GM19035 (cell line): ENCODE data around the gene IL22RA2.
"Not testable (repeated sequence)": the region's sequence is repeated elsewhere in the genome, so short reads cannot be mapped to it uniquely, and the experiment has no call there.

Source experiments
- ATAC-seq: cut with Tn5 transposase; IDR thresholded peaks from one replicate; pipeline ENCODE4 v1.9.1; 2021; ENCODE audit not compliant: unreplicated experiment

Gene IL22RA2

GRCh38 chr6:137173501-137173900 lies at the start of gene IL22RA2:
IL22RA2 (minus strand) TSS chr6:137173644; CDS start chr6:137161749, 11,895 bp downstream.
- ATAC-seq = no peak

GRCh38 chr6:137222381-137222780 lies 48.9 kb upstream of the IL22RA2 start:
- ATAC-seq = no peak

GRCh38 chr6:137219664-137220252 lies 46.3 kb upstream of the IL22RA2 start:
- peak; percentile 17 for ATAC-seq

GRCh38 chr6:137218917-137219663 lies 45.6 kb upstream of the IL22RA2 start, which contains the start of gene IFNGR1:
IFNGR1 (minus strand) TSS chr6:137219385; CDS start chr6:137219327, 58 bp downstream.
- ATAC-seq = peak; percentile 93

GRCh38 chr6:137218473-137218916 lies 45.1 kb upstream of the IL22RA2 start:
- ATAC-seq = peak; percentile 48

- ATAC-seq = no peak
Measured at GRCh38 chr6:137217801-137218472, 44.5 kb upstream of the IL22RA2 start.

- ATAC-seq = no peak
Measured at GRCh38 chr6:137216875-137217553, 43.6 kb upstream of the IL22RA2 start.

- no peak for ATAC-seq
Measured at GRCh38 chr6:137216106-137216505, 42.7 kb upstream of the IL22RA2 start.

GRCh38 chr6:137215630-137216029 lies 42.2 kb upstream of the IL22RA2 start:
- ATAC-seq = not testable (repeated sequence)

- no peak for ATAC-seq
Measured at GRCh38 chr6:137214931-137215330, 41.5 kb upstream of the IL22RA2 start.

- no peak for ATAC-seq
Measured at GRCh38 chr6:137213813-137214212, 40.4 kb upstream of the IL22RA2 start.

GRCh38 chr6:137213331-137213740 lies 39.9 kb upstream of the IL22RA2 start:
- no peak for ATAC-seq

GRCh38 chr6:137211910-137212309 lies 38.5 kb upstream of the IL22RA2 start:
- ATAC-seq = no peak

- ATAC-seq = no peak
Measured at GRCh38 chr6:137210903-137211302, 37.5 kb upstream of the IL22RA2 start.

GRCh38 chr6:137208279-137208678 lies 34.8 kb upstream of the IL22RA2 start:
- ATAC-seq = no peak

GRCh38 chr6:137207457-137207856 lies 34.0 kb upstream of the IL22RA2 start:
- ATAC-seq = not testable (repeated sequence)

GRCh38 chr6:137206577-137206976 lies 33.1 kb upstream of the IL22RA2 start:
- no peak for ATAC-seq

GRCh38 chr6:137203256-137203655 lies 29.8 kb upstream of the IL22RA2 start:
- ATAC-seq = no peak

GRCh38 chr6:137202078-137202477 lies 28.6 kb upstream of the IL22RA2 start:
- ATAC-seq = no peak

- no peak for ATAC-seq
Measured at GRCh38 chr6:137201006-137201405, 27.6 kb upstream of the IL22RA2 start.

- ATAC-seq = no peak
Measured at GRCh38 chr6:137200288-137200687, 26.8 kb upstream of the IL22RA2 start.
